Ishikawa (cell line): Measurements from ENCODE around the gene FASTK.

Experiments used
- CEBPB ChIP-seq: IDR thresholded peaks from 2 replicates; pipeline ENCODE4 v1.6.1; 2012
- EP300 ChIP-seq: IDR thresholded peaks from 2 replicates; pipeline ENCODE4 v1.6.1; 2012; ENCODE audit warnings: borderline replicate concordance
- FOXM1 ChIP-seq: IDR thresholded peaks from 2 replicates; pipeline ENCODE4 v1.6.1; 2012; ENCODE audit warnings: low read depth, borderline replicate concordance
- MAX ChIP-seq: IDR thresholded peaks from 2 replicates; pipeline ENCODE4 v1.6.1; 2012
- NFIC ChIP-seq: IDR thresholded peaks from 2 replicates; pipeline ENCODE4 v1.6.1; 2012
- RAD21 ChIP-seq: IDR thresholded peaks from 2 replicates; pipeline ENCODE4 v1.6.1; 2012; ENCODE audit warnings: low read depth
- REST ChIP-seq: IDR thresholded peaks from 2 replicates; pipeline ENCODE4 v1.6.1; 2012; ENCODE audit warnings: low read depth, mild to moderate bottlenecking
- TAF1 ChIP-seq: IDR thresholded peaks from 2 replicates; pipeline ENCODE4 v1.6.1; 2012; ENCODE audit warnings: low read depth, mild to moderate bottlenecking
- USF1 ChIP-seq: IDR thresholded peaks from 2 replicates; pipeline ENCODE4 v1.6.1; 2012

- TF ChIP-seq TAF1: no peak
- TF ChIP-seq USF1: no peak
- no peak for TF ChIP-seq EP300
- TF ChIP-seq FOXM1: no peak
- no peak for TF ChIP-seq NFIC
- peak; percentile 89 for TF ChIP-seq RAD21
- no peak for TF ChIP-seq CEBPB
- peak; percentile 32; the same call in 1 of the 2 replicates for TF ChIP-seq MAX
- no peak for TF ChIP-seq REST
These were observed 30.5 kb upstream of the FASTK start for GRCh38 chr7:151110941-151111645.
